Central memory CD4-positive, alpha-beta T cell (primary cell): ENCODE data around the gene PRPF31.

ENCODE experiments used
- DNase-seq: peaks from one replicate; pipeline ENCODE4 v3.0.0; 2022

Gene PRPF31

DNA sequence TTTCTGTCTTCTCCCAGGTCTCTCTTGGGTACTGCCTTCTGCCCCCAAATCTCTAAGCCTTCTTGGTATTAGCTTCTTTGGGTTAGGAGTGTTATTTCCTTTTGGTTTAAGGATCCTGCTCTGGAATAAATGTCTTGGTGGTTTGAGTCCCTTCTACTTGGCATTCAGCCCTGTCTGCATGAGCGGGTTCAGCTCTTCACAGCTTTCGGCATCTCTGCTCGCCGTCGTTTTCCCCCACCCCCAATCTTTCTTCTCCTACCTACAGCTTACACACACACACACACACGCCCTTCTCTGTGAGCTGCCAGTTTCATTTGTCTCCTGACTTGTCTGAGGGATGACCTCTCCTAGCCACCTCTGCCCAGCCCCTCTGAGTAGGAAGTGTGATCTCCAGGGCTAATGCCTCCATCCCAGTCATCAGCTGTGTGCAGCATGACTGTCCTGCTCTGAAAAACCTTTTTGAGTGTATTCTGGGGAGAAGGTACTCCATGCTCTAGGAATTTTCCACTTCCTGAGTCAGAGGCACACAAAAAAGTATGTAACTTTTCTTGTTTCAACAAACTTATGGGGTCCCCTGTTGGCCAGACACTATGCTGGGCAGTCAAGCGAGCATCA lies 26.7 kb downstream of the PRPF31 start:
- no peak for DNase-seq

DNA sequence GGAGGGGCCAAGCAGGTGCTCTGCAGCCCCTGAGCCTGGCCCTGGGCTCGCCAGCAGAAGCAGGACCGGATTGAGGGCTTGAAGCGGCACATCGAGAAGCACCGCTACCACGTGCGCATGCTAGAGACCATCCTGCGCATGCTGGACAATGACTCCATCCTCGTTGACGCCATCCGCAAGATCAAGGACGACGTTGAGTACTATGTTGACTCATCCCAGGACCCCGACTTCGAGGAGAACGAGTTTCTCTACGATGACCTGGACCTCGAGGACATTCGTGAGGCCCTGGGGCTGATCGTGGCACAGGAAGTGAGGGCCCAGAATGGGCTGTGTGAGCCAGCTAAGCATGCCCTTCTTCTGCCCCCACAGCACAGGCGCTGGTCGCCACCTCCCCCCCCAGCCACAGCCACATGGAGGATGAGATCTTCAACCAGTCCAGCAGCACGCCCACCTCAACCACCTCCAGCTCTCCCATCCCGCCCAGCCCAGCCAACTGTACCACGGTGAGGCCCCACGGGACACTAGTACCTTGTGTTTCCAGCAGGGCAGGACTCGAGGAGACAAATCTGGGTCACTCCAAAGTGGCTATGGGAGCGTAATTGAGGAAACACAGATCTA lies 30.1 kb downstream of the PRPF31 start:
- DNase-seq, result no peak

GRCh38 chr19:54147676-54148075 lies 32.1 kb downstream of the PRPF31 start:
- no peak for DNase-seq

- DNase-seq, result no peak
Observed at GRCh38 chr19:54148158-54148557, 32.6 kb downstream of the PRPF31 start.

DNA sequence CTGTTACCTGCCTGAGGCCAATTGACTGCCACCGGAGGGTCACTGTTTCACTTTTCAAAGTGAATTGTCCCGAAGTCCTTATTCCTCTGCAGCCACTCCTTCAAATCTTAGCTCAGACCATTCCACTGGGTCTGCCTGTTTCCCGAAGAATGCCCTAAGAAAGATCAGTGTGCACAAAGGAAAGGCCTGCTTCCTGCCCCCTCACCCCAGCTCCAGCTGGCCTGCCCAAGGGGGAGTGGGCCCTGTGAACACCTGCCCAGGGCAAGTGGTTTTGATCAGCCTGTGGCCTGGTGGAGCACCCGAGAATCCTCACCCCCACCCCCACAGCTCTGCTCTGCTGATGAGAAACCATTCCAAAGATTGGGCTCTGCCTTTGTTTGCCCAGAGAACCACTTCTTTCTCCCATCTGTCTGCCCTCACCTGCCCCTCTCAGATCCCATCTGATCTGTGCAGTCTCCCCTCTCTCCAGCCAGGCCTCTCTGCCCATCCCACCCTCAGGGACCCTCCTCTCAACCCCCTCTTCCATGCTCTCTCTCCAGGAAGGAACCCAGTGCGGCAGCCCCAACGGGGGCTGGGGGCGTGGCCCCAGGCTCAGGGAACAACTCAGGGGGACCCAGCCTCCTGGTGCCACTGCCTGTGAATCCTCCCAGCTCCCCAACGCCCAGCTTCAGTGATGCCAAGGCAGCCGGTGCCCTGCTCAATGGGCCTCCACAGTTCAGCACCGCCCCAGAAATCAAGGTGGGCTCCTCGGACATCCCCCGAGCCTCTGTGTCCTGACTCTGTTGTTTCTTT lies 33.7 kb downstream of the PRPF31 start:
- DNase-seq, result no peak

GRCh38 chr19:54151362-54152035 lies 35.9 kb downstream of the PRPF31 start:
- DNase-seq, result no peak

- no peak for DNase-seq
Observed at GRCh38 chr19:54152267-54152666, 36.7 kb downstream of the PRPF31 start.

DNA sequence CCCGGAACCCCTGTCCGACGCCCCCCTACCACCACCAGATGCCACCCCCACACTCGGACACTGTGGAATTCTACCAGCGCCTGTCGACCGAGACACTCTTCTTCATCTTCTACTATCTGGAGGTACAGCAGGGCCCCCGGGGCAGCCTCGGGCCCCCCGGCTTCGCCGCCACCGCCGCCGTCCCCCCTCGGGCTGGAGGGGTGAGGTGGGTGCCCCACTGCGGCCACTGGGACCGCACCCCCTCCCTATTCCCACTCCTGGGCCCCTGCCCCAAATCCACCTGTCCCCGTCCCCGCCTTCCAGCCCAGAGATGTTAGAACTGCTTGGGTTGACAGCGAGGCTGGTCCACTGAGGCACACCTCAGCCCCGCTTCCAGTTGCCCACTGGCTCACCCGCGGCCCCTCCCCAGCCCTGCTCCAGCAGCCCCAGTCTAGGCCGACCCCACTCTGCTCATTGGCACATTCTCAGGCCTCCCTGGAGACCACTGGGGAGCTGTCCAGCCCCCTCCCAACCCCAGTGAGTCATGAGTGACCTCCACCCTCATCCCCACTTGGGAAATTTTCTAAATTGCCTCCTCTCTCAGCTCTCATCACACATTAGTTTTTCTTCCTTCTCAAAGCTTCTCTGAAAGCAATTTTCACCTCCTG lies 37.4 kb downstream of the PRPF31 start:
- DNase-seq, result no peak

DNA sequence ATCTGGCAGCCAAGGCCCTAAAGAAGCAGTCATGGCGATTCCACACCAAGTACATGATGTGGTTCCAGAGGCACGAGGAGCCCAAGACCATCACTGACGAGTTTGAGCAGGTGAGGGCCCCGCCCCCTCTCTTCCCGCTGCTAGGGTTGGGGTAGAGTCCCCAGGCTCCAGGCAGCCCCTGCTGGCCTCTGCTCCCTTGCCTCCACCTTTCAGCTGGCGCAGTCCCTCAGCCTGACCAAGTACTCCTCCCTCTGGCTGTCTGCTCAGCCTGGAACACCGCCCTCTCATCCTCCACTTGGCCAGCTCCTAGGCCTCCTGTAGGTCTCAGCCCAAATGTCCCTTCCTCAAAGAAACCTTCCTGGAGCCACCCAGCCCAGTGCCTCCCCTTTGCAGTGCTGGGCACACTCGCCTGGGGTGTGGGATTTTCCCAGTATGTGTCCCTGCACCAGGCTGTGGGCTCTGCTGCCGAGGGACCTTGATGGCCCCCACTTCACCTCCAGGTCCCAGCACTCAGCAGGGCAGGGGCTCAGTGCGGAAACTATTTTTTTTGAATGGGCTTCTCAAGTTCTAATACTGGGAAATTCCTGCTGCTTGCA lies 38.3 kb downstream of the PRPF31 start:
- no peak for DNase-seq

GRCh38 chr19:54154603-54155345 lies 39.2 kb downstream of the PRPF31 start:
- peak; percentile 57 for DNase-seq

DNA sequence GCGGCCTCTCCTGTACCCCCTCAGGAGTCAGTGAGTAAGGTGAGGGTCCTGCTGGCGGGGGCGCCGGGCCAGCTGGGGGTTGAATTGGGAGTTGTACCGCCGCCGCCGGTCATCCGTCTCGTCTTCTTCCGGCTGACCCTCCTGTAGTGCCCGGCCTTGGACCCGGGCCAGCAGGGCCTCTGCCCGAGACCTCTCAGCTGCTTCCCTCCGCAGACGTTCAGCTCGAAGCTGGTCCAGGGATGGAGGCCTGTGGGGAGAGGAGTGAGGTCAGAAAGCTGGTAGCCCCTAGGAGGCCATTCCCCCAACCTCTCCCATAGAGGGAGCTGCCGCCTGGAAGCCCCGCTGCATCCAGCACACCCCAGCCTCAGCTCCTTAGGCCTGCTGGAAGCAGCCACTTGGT lies 40.1 kb downstream of the PRPF31 start:
- DNase-seq, result no peak

- DNase-seq, result no peak
Observed at GRCh38 chr19:54156490-54156889, 40.9 kb downstream of the PRPF31 start.

DNA sequence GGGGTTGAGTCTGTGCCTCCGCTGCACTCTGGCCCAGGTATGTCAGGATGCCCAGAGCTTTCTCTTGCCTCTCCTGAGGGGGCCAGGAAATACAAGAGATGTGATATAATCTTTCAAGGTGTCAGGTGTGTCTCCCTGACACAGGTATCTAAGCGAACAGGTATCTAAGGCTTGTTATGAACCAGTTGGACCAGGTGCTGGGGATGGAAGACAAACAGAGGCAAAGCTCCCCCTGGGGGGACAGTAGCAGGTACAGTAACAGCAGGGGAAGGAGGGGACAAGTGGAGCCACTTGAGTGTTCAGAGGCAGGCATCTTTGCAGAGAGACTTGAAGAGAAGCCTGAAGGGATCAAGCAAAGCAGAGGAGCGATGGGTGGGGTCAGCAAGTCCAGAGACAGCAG lies 41.4 kb downstream of the PRPF31 start:
- DNase-seq, result no peak

- DNase-seq, result no peak
Observed at GRCh38 chr19:54158812-54159351, 43.3 kb downstream of the PRPF31 start.

- DNase-seq, result peak; percentile 100
Observed at GRCh38 chr19:54159352-54160181, 44.0 kb downstream of the PRPF31 start, which contains the start of gene LENG1. LENG1 (minus strand) TSS chr19:54159721; CDS start chr19:54159695, 26 bp downstream.

DNA sequence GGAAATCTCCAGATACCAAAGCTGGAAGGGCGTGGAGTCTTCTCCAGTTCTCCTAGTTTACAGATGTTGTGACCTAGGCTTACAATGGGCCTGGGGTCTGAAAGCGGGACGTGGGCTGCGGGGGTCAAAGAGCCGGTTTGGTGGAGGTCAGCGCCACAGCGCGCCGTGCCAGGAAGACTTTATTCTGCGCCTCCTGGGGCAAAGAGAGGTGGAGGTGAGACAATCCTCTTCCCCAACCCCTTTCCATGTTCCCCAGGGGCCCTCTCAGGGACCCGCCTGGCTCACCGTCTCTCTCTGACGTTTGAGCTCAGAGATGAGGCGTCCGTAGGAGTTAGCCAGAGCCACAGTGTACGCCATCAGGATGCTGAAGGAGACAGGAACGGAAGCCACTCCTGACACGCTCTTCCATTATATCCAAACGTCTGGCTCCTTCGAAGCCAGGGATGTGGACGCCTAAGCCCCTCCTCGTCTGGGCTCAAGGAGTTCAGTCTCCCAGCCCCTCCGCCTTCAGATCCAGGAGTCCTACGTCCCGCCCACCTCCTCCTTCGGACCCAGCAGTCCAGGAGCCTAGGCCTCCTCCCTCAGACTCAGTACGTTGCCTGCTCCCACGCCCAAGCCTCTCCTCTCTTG lies 44.7 kb downstream of the PRPF31 start:
- DNase-seq, result no peak

DNA sequence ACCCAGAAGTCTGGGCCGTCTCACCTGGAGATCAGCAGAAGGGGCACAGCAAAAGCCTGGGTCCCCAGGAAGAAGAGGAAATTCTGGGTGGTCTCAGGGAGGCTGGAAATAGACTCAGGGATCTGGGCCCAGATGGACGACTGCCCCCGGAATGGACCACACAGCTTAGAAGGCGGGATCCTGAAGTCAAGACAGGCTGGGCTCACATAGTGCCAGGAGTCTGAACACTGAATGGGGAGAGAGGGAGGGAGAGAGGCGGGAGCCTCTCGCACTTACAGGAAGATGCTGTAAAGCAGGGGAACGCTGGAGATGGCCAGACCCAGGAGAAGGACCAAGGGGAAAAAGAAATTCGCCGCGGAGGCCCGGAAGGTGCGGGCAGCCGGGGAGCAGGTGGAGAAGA lies 45.3 kb downstream of the PRPF31 start:
- no peak for DNase-seq

DNA sequence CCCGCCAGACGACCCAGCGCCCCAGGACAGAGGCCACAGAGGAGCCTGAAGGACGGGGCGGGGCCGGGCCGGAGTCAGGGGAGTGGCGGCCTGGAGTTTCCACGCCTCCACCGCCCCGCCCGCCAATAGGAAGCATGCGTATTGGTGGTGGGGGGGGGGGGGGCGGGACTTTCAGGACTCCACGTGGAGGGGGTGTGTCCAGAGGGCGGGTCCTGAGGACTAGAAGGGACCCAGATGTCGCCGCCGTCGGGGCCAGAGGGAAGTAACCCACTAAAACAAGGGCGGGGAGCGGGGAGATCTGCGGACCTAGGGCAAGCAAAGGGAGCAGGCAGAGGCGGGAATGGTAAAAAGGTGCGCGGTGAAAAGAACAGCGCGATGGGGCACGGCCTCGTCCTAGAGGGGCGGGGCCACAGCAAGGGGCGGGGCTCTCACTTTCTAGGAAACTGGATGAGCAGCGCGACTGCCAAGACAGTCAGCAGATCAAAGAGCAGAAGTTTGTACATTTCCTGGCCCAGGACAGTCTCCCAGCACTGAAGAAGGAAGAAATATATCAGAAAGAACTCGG lies 46.8 kb downstream of the PRPF31 start:
- peak; percentile 80 for DNase-seq

- DNase-seq, result no peak
Observed at GRCh38 chr19:54162884-54163283, 47.3 kb downstream of the PRPF31 start.
